Activated T-helper 1 cell treated with Interleukin-2 at 50 U/mL for 16 hours (primary cell): ENCODE results near the gene GLP2R.
"Not testable (repeated sequence)": the region's sequence is repeated elsewhere in the genome, so short reads cannot be mapped to it uniquely, and the experiment has no call there.

Experiments used
- DNase-seq: peaks from one replicate; pipeline ENCODE4 v3.0.0-alpha.2; 2020; ENCODE audit warnings: low read depth

The GLP2R gene, protein sequence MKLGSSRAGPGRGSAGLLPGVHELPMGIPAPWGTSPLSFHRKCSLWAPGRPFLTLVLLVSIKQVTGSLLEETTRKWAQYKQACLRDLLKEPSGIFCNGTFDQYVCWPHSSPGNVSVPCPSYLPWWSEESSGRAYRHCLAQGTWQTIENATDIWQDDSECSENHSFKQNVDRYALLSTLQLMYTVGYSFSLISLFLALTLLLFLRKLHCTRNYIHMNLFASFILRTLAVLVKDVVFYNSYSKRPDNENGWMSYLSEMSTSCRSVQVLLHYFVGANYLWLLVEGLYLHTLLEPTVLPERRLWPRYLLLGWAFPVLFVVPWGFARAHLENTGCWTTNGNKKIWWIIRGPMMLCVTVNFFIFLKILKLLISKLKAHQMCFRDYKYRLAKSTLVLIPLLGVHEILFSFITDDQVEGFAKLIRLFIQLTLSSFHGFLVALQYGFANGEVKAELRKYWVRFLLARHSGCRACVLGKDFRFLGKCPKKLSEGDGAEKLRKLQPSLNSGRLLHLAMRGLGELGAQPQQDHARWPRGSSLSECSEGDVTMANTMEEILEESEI

GRCh38 chr17:9825641-9826150 lies at the start of gene GLP2R:
Gene GLP2R (plus strand): TSS chr17:9825924. CDS start chr17:9826064, 140 bp downstream.
- no peak for DNase-seq

- no peak for DNase-seq
Observed at GRCh38 chr17:9776911-9777310, 48.8 kb upstream of the GLP2R start.

GRCh38 chr17:9780552-9780951 lies 45.2 kb upstream of the GLP2R start:
- DNase-seq: no peak

GRCh38 chr17:9783050-9783449 lies 42.7 kb upstream of the GLP2R start:
- no peak for DNase-seq

DNA sequence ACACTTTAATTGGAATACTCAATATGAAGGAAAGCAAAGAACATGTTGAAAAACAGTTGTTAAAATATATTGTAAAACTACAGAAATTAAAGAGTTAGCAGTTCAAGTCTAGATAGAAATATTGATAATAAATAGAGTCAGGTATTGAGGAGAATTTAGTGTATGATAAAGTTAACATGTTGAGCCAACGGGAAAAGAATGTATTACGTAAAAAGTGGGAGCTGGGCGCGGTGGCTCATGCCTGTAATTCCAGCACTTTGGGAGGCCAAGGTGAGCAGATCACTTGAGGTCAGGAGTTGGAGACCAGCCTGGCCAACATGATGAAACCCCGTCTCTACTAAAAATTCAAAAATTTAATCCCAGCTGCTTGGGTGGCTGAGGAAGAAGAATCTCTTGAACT lies 42.3 kb upstream of the GLP2R start:
- DNase-seq: not testable (repeated sequence)

DNA sequence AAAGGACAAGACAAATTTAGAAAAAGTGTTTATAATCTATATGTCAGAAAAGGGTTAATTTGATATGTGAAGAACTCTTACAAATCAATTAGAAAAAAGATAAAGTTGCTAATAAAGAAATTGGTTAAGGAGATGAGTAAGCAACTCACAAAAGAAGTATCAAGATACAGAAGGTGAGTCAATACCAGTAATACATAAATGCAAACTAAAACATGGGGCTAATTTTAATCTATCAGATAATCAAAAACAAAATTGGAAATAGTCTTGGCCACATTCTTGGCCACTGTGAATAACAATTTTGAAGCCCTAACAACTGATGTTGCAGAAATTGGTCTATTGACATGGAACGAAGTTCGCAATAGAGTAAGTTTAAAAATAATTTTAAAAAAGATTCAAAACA lies 41.2 kb upstream of the GLP2R start:
- DNase-seq: no peak

DNA sequence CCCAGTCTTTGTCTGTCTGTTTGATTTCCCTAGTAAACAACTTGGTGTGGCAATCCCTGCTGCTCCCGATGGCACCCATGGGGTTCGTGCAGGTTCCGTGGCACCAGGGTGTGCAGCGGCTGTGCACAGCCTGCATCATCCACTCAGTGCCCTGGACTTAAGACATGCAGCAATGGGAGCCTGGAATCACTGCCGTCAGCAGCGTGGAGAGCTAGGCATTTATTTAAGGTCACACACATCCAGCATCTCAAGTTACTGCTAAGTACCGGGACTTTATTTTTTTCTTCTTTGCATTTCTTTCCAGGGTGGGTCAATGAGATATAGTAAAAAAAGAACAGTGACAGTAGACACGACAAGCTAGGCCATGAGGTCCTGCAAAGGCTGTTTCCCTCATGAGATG lies 37.1 kb upstream of the GLP2R start:
- no peak for DNase-seq

- no peak for DNase-seq
Observed at GRCh38 chr17:9790316-9790715, 35.4 kb upstream of the GLP2R start.

GRCh38 chr17:9790889-9791876 lies 34.5 kb upstream of the GLP2R start, which contains the start of gene DHRS7C:
Gene DHRS7C (minus strand): TSS chr17:9791592. CDS start chr17:9791284, 308 bp downstream.
- no peak for DNase-seq

DNA sequence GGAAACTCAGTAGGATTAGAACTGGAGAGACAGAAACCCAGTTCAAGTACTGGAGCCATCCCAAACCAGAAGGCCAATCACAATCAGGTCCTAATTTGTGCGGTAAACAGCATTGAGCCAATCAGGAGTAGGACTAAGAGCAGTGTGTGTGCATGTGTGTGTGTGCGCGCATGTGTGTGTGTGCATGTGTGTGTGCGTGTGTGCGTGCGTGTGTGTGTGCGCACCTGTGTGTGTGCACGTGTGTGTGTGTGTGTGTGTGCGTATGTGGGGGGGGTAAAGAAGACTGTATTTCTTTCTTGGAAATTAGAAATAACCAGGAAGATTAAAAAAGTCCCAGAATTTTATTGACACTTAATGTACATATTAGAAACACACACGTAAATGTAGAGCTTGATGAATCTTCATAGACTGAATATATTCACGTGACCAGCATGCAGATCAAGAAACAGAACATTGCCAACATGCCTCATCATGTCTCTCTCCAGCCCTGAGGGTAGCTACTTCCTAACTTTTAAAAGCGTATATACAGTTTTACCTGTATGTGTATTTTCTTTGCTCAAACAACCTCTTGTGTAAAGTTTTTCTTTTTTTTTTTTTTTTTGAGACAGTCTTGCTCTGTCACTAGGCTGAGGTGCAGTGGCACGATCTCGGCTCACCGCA lies 33.4 kb upstream of the GLP2R start:
- no peak for DNase-seq

DNA sequence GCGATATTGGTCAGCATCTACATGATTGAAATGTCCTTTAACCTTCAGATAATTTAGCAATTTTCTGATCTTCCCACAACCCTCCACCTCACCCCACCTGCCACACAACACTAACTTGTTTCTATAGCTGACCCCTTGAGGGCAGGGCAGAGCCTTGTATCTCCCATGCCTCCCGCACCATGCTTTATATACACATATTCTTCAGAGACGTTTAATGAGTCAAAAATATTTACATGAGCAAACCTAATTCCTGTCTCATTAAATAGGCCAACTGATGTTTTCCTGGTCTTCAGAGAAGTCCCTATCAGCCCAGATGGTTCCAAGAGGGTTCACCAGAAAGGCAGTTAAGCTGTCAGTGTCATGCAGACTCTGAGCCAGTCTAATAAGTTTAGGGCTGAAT lies 27.7 kb upstream of the GLP2R start:
- no peak for DNase-seq

- no peak for DNase-seq
Observed at GRCh38 chr17:9798724-9799123, 27.0 kb upstream of the GLP2R start.

- DNase-seq: no peak
Observed at GRCh38 chr17:9801505-9801904, 24.2 kb upstream of the GLP2R start.

DNA sequence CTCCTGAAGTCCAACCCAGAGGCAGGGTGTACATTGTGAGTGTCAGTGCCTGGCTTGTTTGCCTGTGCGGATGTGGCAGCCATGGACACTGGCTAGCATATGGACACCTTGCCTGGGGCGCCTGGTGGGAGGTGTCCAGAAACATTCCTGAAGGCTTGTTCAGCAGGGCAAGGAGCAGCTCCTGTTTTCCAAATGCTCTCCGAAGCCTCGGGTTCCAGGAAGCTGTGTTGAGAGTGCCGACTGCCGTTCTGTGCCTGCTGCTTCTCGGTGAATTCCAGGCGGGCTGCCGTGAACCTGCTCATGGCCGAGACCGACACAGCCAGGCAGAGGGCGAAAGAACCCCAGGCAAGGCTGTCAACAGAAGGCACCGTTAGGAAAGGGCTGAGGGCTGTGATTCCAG lies 23.4 kb upstream of the GLP2R start:
- DNase-seq: no peak

- no peak for DNase-seq
Observed at GRCh38 chr17:9802697-9803096, 23.0 kb upstream of the GLP2R start.

DNA sequence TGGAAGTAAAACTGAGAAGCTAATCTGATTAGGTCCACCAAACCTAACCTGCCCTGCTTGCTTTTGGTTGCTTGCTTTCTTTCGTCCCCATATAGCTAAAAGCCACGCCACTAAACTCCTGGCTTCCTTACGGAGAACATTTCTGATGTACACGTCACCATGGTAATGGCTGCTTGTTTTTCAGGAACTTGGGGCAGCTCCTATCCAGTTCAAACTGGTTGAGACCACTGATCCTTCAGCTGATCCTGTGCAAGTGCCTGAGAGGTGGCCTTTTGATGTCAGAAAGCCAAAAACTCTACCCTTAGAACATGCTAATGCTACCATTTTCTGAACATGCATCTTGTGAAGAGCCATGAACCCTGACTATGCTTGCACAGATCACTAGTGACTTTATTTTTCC lies 20.0 kb upstream of the GLP2R start:
- DNase-seq: no peak

- DNase-seq: no peak
Observed at GRCh38 chr17:9806699-9807098, 19.0 kb upstream of the GLP2R start.

DNA sequence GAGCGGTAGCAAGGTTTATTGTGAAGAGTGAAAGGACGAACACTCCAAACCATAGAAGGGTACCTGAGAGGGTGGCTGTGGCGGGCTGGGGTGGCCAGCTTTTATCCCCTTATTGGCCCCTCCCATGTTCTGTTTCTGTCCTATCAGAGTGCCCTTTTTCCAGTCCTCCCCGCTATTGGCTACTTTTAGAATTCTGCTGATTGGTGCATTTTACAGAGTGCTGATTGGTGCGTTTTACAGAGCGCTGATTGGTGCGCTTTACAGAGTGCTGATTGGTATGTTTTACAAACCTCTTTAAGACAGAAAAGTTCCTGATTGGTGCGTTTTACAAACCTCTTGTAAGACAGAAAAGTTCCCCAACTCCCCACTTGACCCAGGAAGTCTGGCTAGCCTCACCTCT lies 16.3 kb upstream of the GLP2R start:
- DNase-seq: no peak

DNA sequence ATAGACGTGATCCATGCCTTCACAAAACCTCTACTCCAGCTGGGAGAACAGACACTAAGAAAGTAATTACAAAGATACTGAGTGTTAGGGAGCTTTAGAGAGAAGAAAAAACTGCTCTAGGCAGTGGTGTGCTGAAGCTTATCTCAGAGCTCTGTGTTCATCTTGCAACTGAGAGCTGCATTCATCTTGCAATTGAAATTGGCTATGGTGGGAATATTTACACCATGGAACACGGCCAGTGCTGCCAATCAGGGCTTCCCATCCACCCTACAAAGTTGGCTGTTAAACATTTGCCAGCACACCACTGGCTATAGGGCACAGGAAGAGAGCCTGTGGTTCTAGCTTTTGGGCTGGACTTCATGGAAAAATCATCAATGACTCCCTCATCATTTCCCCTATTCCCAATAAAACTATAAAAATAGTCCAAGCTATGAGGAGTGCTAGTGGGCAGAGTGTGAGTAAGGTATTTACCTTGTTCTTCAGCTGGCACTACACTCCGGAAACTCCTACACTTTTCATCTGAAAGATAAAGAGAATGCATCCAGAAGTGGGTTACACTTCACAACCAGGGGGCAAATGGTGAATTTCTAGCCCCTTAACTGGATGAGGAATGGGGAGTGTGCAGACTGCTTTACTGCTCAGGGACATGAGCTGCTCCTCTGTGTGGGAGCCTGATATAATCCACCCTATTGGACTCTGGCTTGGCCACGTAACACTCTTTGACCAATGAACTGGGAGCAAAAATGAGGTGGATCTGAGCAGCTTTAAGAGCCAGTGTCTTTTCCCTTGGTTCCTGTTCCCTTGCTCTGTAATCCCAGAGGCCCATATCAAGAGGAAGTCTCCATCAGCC lies 15.4 kb upstream of the GLP2R start:
- no peak for DNase-seq

GRCh38 chr17:9811086-9811485 lies 14.6 kb upstream of the GLP2R start:
- no peak for DNase-seq

DNA sequence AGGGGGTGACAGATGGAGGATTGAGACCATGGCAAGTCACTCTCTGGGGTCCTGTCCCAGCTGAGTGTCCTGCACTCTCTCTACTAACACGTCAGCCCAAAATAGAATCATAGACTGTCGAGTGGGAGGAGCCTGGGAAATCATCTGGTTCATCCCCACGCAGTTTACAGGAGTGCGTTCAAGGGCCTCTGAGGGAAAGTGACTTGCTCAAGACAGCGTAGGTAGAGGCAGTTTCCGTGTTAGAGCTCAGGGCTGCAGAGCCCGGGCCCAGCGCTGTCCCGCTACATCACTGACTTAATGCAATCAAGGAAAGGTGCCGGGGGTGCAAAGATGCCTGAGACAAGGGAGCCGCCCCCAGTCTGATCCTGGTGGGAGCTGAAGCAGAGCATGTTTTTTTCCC lies 14.2 kb upstream of the GLP2R start:
- no peak for DNase-seq
